Heart left ventricle (tissue), 13 donors: Measurements from ENCODE around the gene KIF2A.

Source experiments
- POLR2A ChIP-seq, 2 donors: fragments of 450-650 bp; IDR thresholded peaks; one replicate each; pipeline ENCODE4 v1.6.1; 2017; ENCODE audit warnings: antibody characterized with exemption in 2 of 2, mild to moderate bottlenecking in 2 of 2, moderate library complexity in 2 of 2
- TF ChIP-seq, protein P1 (sequence below), 12 donors: fragments of 200-600 bp; sonication (generic) in 4 of 12; IDR thresholded peaks; one replicate each; pipeline versions ENCODE4 v1.5.0 to v1.8.0; 2018 to 2022; ENCODE audit warnings: antibody characterized with exemption in 12 of 12, mild to moderate bottlenecking in 5 of 12
- donor health status: ischemic (EF 13 %, LVEDD 7.1; RV severe dilation, severe dysfunction).
- donor health status: DM: no; HTN: yes; CAD: no.
- donor health status: DM: no; HTN: no; CAD: no.
- donor health status: ischemic (EF 25% LVEDD 6.9; RV normal size, moderate dysfunction).
- donor health status: ischemic (EF 25% LVEDD 5.7; RV mildly dilated, moderate dysfunction).
- donor health status: ischemic (EF 35%, LVEDD 5.7; RV mildly dilated, moderate dysfunction).
- donor health status: nonischemic (EF 11% LVEDD 7.7; RV severe dilation, severe dysfunction).
- donor health status: DM: yes; HTN: yes; CAD: no.
- donor health status: PGD.
- donor health status: ischemic (EF 29% LVEDD 5.4; RV normal size, mild dysfunction).
- donor health status: nonischemic (EF 23%, LVEDD 6.1; RV moderate dilation, normal function).

DNA sequence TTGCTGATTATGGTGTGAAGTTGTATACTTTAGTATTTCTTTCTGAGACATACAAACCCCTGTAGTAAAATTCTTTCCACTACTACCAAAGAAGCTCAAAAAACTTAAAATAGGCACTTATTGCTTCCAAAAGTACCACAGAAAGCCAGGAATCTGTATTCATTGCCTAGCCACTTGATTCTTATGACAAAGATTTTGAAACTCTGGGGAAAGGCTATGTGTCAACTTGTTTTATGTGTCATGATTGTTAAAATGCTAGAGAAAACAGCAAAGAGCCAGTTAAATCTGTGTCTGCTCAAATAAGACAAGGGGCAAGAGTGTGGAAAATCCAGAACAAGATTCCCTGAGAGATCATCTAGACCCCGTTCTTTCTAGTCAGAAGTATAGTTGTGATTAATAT lies 6.0 kb downstream of the KIF2A start:
- TF ChIP-seq, protein P1, sequence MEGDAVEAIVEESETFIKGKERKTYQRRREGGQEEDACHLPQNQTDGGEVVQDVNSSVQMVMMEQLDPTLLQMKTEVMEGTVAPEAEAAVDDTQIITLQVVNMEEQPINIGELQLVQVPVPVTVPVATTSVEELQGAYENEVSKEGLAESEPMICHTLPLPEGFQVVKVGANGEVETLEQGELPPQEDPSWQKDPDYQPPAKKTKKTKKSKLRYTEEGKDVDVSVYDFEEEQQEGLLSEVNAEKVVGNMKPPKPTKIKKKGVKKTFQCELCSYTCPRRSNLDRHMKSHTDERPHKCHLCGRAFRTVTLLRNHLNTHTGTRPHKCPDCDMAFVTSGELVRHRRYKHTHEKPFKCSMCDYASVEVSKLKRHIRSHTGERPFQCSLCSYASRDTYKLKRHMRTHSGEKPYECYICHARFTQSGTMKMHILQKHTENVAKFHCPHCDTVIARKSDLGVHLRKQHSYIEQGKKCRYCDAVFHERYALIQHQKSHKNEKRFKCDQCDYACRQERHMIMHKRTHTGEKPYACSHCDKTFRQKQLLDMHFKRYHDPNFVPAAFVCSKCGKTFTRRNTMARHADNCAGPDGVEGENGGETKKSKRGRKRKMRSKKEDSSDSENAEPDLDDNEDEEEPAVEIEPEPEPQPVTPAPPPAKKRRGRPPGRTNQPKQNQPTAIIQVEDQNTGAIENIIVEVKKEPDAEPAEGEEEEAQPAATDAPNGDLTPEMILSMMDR (IDR thresholded peaks at IDR 0.05) = no peak
- no peak for TF ChIP-seq POLR2A (IDR thresholded peaks at IDR 0.05)
